T-helper 1 cell treated with Interleukin-12 subunit alpha and Interleukin-12 subunit beta and Interleukin-4 antibody, amounts not matched to agents 30 μg/mL and 1 μg/mL, for 36 hours (primary cell): ENCODE data around the gene ITPRID2.

ENCODE experiments used
- H3K27ac Mint-ChIP-seq: one replicate; pipeline ENCODE4 v1.8.0; 2021; ENCODE audit warnings: mild to moderate bottlenecking, mixed read lengths
- H3K27me3 Mint-ChIP-seq: one replicate; pipeline ENCODE4 v1.8.0; 2021; ENCODE audit warnings: low read depth, mixed read lengths
- H3K36me3 Mint-ChIP-seq: one replicate; pipeline ENCODE4 v1.8.0; 2021; ENCODE audit warnings: low read depth, mixed read lengths
- H3K4me1 Mint-ChIP-seq: one replicate; pipeline ENCODE4 v1.8.0; 2021; ENCODE audit warnings: low read depth, mixed read lengths
- H3K4me3 Mint-ChIP-seq: one replicate; pipeline ENCODE4 v1.8.0; 2021; ENCODE audit warnings: mild to moderate bottlenecking, moderate library complexity, mixed read lengths
- H3K9me3 Mint-ChIP-seq: one replicate; pipeline ENCODE4 v1.8.0; 2021; ENCODE audit warnings: mixed read lengths

Gene ITPRID2

GRCh38 chr2:181891258-181891965, at the start of gene ITPRID2:
Gene ITPRID2, plus strand, starts transcription at chr2:181891730. Its CDS starts 337 bp downstream, at chr2:181892067.
- peaks cover 40% of the 10 kb centered on the region for H3K27me3 Mint-ChIP-seq
- H3K27ac Mint-ChIP-seq = peak within 1 kb of the TSS; percentile 95
- H3K9me3 Mint-ChIP-seq = no peaks in the 10 kb centered on the region
- H3K36me3 Mint-ChIP-seq = peaks cover 14% of the 10 kb centered on the region
- peaks cover 32% of the 10 kb centered on the region for H3K4me1 Mint-ChIP-seq
- peak within 1 kb of the TSS; percentile 94 for H3K4me3 Mint-ChIP-seq

GRCh38 chr2:181844551-181845290, 46.8 kb upstream of the ITPRID2 start:
- H3K9me3 Mint-ChIP-seq = no peaks in the 10 kb centered on the region
- H3K36me3 Mint-ChIP-seq = no peaks in the 10 kb centered on the region
- no peak overlapping the region for H3K27ac Mint-ChIP-seq
- H3K4me3 Mint-ChIP-seq = no peak overlapping the region
- peaks cover 20% of the 10 kb centered on the region for H3K27me3 Mint-ChIP-seq
- H3K4me1 Mint-ChIP-seq = no peaks in the 10 kb centered on the region

GRCh38 chr2:181846399-181847197, 44.9 kb upstream of the ITPRID2 start:
- Mint-ChIP-seq H3K4me3 (no peak overlapping the region), H3K4me1 (no peaks in the 10 kb centered on the region), H3K27me3 (peaks cover 22% of the 10 kb centered on the region), H3K36me3 (no peaks in the 10 kb centered on the region), H3K9me3 (no peaks in the 10 kb centered on the region), H3K27ac (no peak overlapping the region)

GRCh38 chr2:181847198-181847556, 44.4 kb upstream of the ITPRID2 start:
- peaks cover 22% of the 10 kb centered on the region for H3K27me3 Mint-ChIP-seq
- H3K36me3 Mint-ChIP-seq = no peaks in the 10 kb centered on the region
- H3K27ac Mint-ChIP-seq = no peak overlapping the region
- H3K4me1 Mint-ChIP-seq = no peaks in the 10 kb centered on the region
- no peak overlapping the region for H3K4me3 Mint-ChIP-seq
- no peaks in the 10 kb centered on the region for H3K9me3 Mint-ChIP-seq

GRCh38 chr2:181847702-181848101, 43.8 kb upstream of the ITPRID2 start:
- no peaks in the 10 kb centered on the region for H3K4me1 Mint-ChIP-seq
- H3K4me3 Mint-ChIP-seq = no peak overlapping the region

GRCh38 chr2:181848261-181848886, 43.2 kb upstream of the ITPRID2 start:
- no peaks in the 10 kb centered on the region for H3K4me1 Mint-ChIP-seq

More at GRCh38 chr2:181847702-181848101, 43.8 kb upstream of the ITPRID2 start:
- Mint-ChIP-seq H3K9me3 (no peaks in the 10 kb centered on the region), H3K27ac (no peak overlapping the region), H3K27me3 (peaks cover 22% of the 10 kb centered on the region), H3K36me3 (no peaks in the 10 kb centered on the region)

GRCh38 chr2:181849601-181850000, 41.9 kb upstream of the ITPRID2 start:
- H3K9me3 Mint-ChIP-seq = no peaks in the 10 kb centered on the region
- H3K27me3 Mint-ChIP-seq = peaks cover 14% of the 10 kb centered on the region
- H3K36me3 Mint-ChIP-seq = no peaks in the 10 kb centered on the region
- no peak overlapping the region for H3K27ac Mint-ChIP-seq
- H3K4me1 Mint-ChIP-seq = no peaks in the 10 kb centered on the region
- H3K4me3 Mint-ChIP-seq = no peak overlapping the region

More at GRCh38 chr2:181848261-181848886, 43.2 kb upstream of the ITPRID2 start:
- Mint-ChIP-seq H3K36me3 (no peaks in the 10 kb centered on the region), H3K4me3 (no peak overlapping the region), H3K27ac (no peak overlapping the region), H3K9me3 (no peaks in the 10 kb centered on the region), H3K27me3 (peaks cover 17% of the 10 kb centered on the region)

- no peak overlapping the region for H3K27ac Mint-ChIP-seq
- no peaks in the 10 kb centered on the region for H3K9me3 Mint-ChIP-seq
- H3K4me1 Mint-ChIP-seq = no peaks in the 10 kb centered on the region
- H3K4me3 Mint-ChIP-seq = no peak overlapping the region
- H3K27me3 Mint-ChIP-seq = peaks cover 13% of the 10 kb centered on the region
- H3K36me3 Mint-ChIP-seq = no peaks in the 10 kb centered on the region
Observed at GRCh38 chr2:181850936-181851560, 40.5 kb upstream of the ITPRID2 start.

- H3K27ac Mint-ChIP-seq = no peak overlapping the region
- no peaks in the 10 kb centered on the region for H3K4me1 Mint-ChIP-seq
- H3K4me3 Mint-ChIP-seq = no peak overlapping the region
- no peaks in the 10 kb centered on the region for H3K36me3 Mint-ChIP-seq
- H3K27me3 Mint-ChIP-seq = peaks cover 13% of the 10 kb centered on the region
- no peaks in the 10 kb centered on the region for H3K9me3 Mint-ChIP-seq
Observed at GRCh38 chr2:181851726-181852125, 39.8 kb upstream of the ITPRID2 start.

- Mint-ChIP-seq H3K4me3 (no peak overlapping the region), H3K27ac (no peak overlapping the region), H3K27me3 (peaks cover 13% of the 10 kb centered on the region), H3K36me3 (no peaks in the 10 kb centered on the region), H3K4me1 (no peaks in the 10 kb centered on the region), H3K9me3 (no peaks in the 10 kb centered on the region)
Observed at GRCh38 chr2:181853696-181854095, 37.8 kb upstream of the ITPRID2 start.

- Mint-ChIP-seq H3K36me3 (no peaks in the 10 kb centered on the region), H3K9me3 (no peaks in the 10 kb centered on the region), H3K27me3 (peaks cover 6% of the 10 kb centered on the region), H3K27ac (no peak overlapping the region), H3K4me3 (no peak overlapping the region), H3K4me1 (no peaks in the 10 kb centered on the region)
Observed at GRCh38 chr2:181857483-181857882, 34.0 kb upstream of the ITPRID2 start.

- Mint-ChIP-seq H3K27ac (no peak overlapping the region), H3K27me3 (peaks cover 6% of the 10 kb centered on the region), H3K36me3 (no peaks in the 10 kb centered on the region), H3K9me3 (no peaks in the 10 kb centered on the region), H3K4me3 (no peak overlapping the region), H3K4me1 (no peaks in the 10 kb centered on the region)
Observed at GRCh38 chr2:181858600-181858999, 32.9 kb upstream of the ITPRID2 start.

- H3K27me3 Mint-ChIP-seq = peaks cover 6% of the 10 kb centered on the region
- no peak overlapping the region for H3K4me3 Mint-ChIP-seq
- no peak overlapping the region for H3K27ac Mint-ChIP-seq
- no peaks in the 10 kb centered on the region for H3K36me3 Mint-ChIP-seq
- H3K4me1 Mint-ChIP-seq = no peaks in the 10 kb centered on the region
- no peaks in the 10 kb centered on the region for H3K9me3 Mint-ChIP-seq
Observed at GRCh38 chr2:181859123-181859522, 32.4 kb upstream of the ITPRID2 start.

- Mint-ChIP-seq H3K27ac (no peak overlapping the region), H3K9me3 (no peaks in the 10 kb centered on the region), H3K4me3 (no peak overlapping the region), H3K27me3 (peaks cover 10% of the 10 kb centered on the region), H3K36me3 (no peaks in the 10 kb centered on the region), H3K4me1 (no peaks in the 10 kb centered on the region)
Observed at GRCh38 chr2:181859803-181860202, 31.7 kb upstream of the ITPRID2 start.
